ENCODE measurements around the gene CFAP99. TPM values are rescaled to one million over a fixed set of nuclear protein-coding genes. Genes with fewer than 3 reads are reported as not detected.
A peak's percentile ranks its signal among the peaks of the same experiment; 100 is the strongest.

Gene CFAP99
- total RNA-seq, 4 donors from 2014 or later, result not detected

GRCh38 chr4:2480649-2481048, 61.9 kb downstream of the CFAP99 start:
- 93 to 94% methylated on average over 5 of the region's 5 CpGs for WGBS, 2 donors
- no peak overlapping the region for H3K4me3 ChIP-seq (ENCODE audit: low read depth, poor library complexity, severe bottlenecking)
- TF ChIP-seq CTCF (IDR thresholded peaks at IDR 0.05), result no peak
- TF ChIP-seq POLR2A (IDR thresholded peaks at IDR 0.05), result no peak
- intact Hi-C loops (cut with DNase I; ENCODE audit: low total_unique reads), result no loop called here
- no peak for DNase-seq (ENCODE audit: low spot score in 2 of 2)

- intact Hi-C loops (cut with DNase I; ENCODE audit: low total_unique reads), result no loop called here
- no peak overlapping the region for H3K4me3 ChIP-seq (ENCODE audit: low read depth, poor library complexity, severe bottlenecking)
- no peak for TF ChIP-seq POLR2A (IDR thresholded peaks at IDR 0.05)
- no peak for TF ChIP-seq CTCF (IDR thresholded peaks at IDR 0.05)
- DNase-seq (ENCODE audit: low spot score in 2 of 2), result no peak
- 70 to 88% methylated on average over 4 of the region's 4 CpGs for WGBS, 2 donors
Measured at GRCh38 chr4:2482192-2482591, 63.4 kb downstream of the CFAP99 start.

GRCh38 chr4:2482693-2483092, 63.9 kb downstream of the CFAP99 start:
- DNase-seq (ENCODE audit: low spot score in 2 of 2), result no peak
- TF ChIP-seq CTCF (IDR thresholded peaks at IDR 0.05) (no peak), POLR2A (IDR thresholded peaks at IDR 0.05) (no peak)
- 4 to 10% methylated on average over 3 of the region's 3 CpGs for WGBS, 2 donors
- intact Hi-C loops (cut with DNase I; ENCODE audit: low total_unique reads), result no loop called here
- no peak overlapping the region for H3K4me3 ChIP-seq (ENCODE audit: low read depth, poor library complexity, severe bottlenecking)

GRCh38 chr4:2483237-2483636, 64.5 kb downstream of the CFAP99 start:
- TF ChIP-seq CTCF (IDR thresholded peaks at IDR 0.05) (no peak), POLR2A (IDR thresholded peaks at IDR 0.05) (no peak)
- intact Hi-C loops (cut with DNase I; ENCODE audit: low total_unique reads), result no loop called here
- no peak overlapping the region for H3K4me3 ChIP-seq (ENCODE audit: low read depth, poor library complexity, severe bottlenecking)
- no peak for DNase-seq (ENCODE audit: low spot score in 2 of 2)
- WGBS, 2 donors, result 96 to 100% methylated on average over 3 of the region's 3 CpGs

GRCh38 chr4:2484185-2484584, 65.4 kb downstream of the CFAP99 start:
- 82 to 84% methylated on average over 6 of the region's 6 CpGs for WGBS, 2 donors
- H3K4me3 ChIP-seq (ENCODE audit: low read depth, poor library complexity, severe bottlenecking), result no peak overlapping the region
- TF ChIP-seq CTCF (IDR thresholded peaks at IDR 0.05), result no peak
- TF ChIP-seq POLR2A (IDR thresholded peaks at IDR 0.05), result no peak
- no peak for DNase-seq (ENCODE audit: low spot score in 2 of 2)
- intact Hi-C loops (cut with DNase I; ENCODE audit: low total_unique reads), result no loop called here

- WGBS, 2 donors, result 37 to 46% methylated on average over 11 of the region's 11 CpGs
- TF ChIP-seq POLR2A (IDR thresholded peaks at IDR 0.05), result no peak
- TF ChIP-seq CTCF (IDR thresholded peaks at IDR 0.05), result no peak
- DNase-seq (ENCODE audit: low spot score in 2 of 2), result peak; percentile 71 to 93
- no peak overlapping the region for H3K4me3 ChIP-seq (ENCODE audit: low read depth, poor library complexity, severe bottlenecking)
- intact Hi-C loops (cut with DNase I; ENCODE audit: low total_unique reads), result no loop called here
Measured at GRCh38 chr4:2484993-2485392, 66.2 kb downstream of the CFAP99 start.
